HG02981 (cell line): ENCODE measurements around the gene FAM227B.

ENCODE experiments used
- ATAC-seq: cut with Tn5 transposase; IDR thresholded peaks from one replicate; pipeline ENCODE4 v1.9.1; 2021; ENCODE audit warnings: mild to moderate bottlenecking, moderate library complexity; ENCODE audit not compliant: unreplicated experiment

Gene FAM227B

GRCh38 chr15:49303003-49303402 is 317.6 kb downstream of the FAM227B start:
- no peak for ATAC-seq

GRCh38 chr15:49301562-49301961 is 319.1 kb downstream of the FAM227B start:
- no peak for ATAC-seq

GRCh38 chr15:49300856-49301255 is 319.8 kb downstream of the FAM227B start:
- no peak for ATAC-seq

- no peak for ATAC-seq
These were observed 323.0 kb downstream of the FAM227B start for GRCh38 chr15:49297584-49297983.

- no peak for ATAC-seq
These were observed 324.4 kb downstream of the FAM227B start for GRCh38 chr15:49296258-49296657.

GRCh38 chr15:49293941-49294340 is 326.7 kb downstream of the FAM227B start:
- ATAC-seq, result no peak

- ATAC-seq, result no peak
These were observed 330.4 kb downstream of the FAM227B start for GRCh38 chr15:49290191-49290590.

- ATAC-seq, result no peak
These were observed 332.2 kb downstream of the FAM227B start for GRCh38 chr15:49288391-49288790.

- ATAC-seq, result no peak
These were observed 333.1 kb downstream of the FAM227B start for GRCh38 chr15:49287481-49287880.

GRCh38 chr15:49286649-49287404 is 333.8 kb downstream of the FAM227B start:
- no peak for ATAC-seq

GRCh38 chr15:49282366-49282765 is 338.3 kb downstream of the FAM227B start:
- no peak for ATAC-seq

- no peak for ATAC-seq
These were observed 340.8 kb downstream of the FAM227B start for GRCh38 chr15:49279521-49280456.

- no peak for ATAC-seq
These were observed 341.9 kb downstream of the FAM227B start for GRCh38 chr15:49278751-49279150.
